Adrenal gland (tissue), 12 donors: ENCODE measurements around the gene CDH4. TPM values are rescaled to one million over a fixed set of nuclear protein-coding genes. Genes with fewer than 3 reads are reported as not detected.

ENCODE experiments used
- DNase-seq, 7 donors: peaks; one replicate each; pipeline ENCODE4 v3.0.0-alpha.2; 2019 to 2020
- H3K27ac ChIP-seq, 5 donors: fragments of 200-600 bp; sonication (generic) in 4 of 5; 1 replicate in 3 of 5; 2 replicates in 2 of 5; pipeline versions ENCODE4 v1.5.1 to v1.8.0; 2016 to 2020; ENCODE audit warnings: mild to moderate bottlenecking in 1 of 5
- H3K27me3 ChIP-seq: fragments of 200-600 bp; 2 replicates; pipeline ENCODE4 v1.8.0; 2021
- H3K36me3 ChIP-seq, 2 donors: fragments of 200-600 bp; replicated peaks in 1 of 2; 1 replicate in 1 of 2; 2 replicates in 1 of 2; pipeline versions ENCODE4 v1.5.1 to v1.8.0; 2018 to 2022
- H3K4me1 ChIP-seq, 2 donors: fragments of 200-600 bp; replicated peaks in 1 of 2; 1 replicate in 1 of 2; 2 replicates in 1 of 2; pipeline versions ENCODE4 v1.5.1 to v1.8.0; 2018 to 2021
- H3K4me3 ChIP-seq, 4 donors: fragments of 200-600 bp; sonication (generic) in 3 of 4; one replicate each; pipeline ENCODE4 v1.5.1; 2016 to 2018
- H3K9me3 ChIP-seq, 3 donors: fragments of 200-600 bp; sonication (generic) in 1 of 3; replicated peaks in 1 of 3; 1 replicate in 2 of 3; 2 replicates in 1 of 3; pipeline versions ENCODE4 v1.5.1 to v1.8.0; 2016 to 2021
- POLR2A ChIP-seq, 2 donors: fragments of 450-650 bp; IDR thresholded peaks; one replicate each; pipeline ENCODE4 v1.6.1; 2017; ENCODE audit warnings: antibody characterized with exemption in 2 of 2, mild to moderate bottlenecking in 2 of 2, moderate library complexity in 1 of 2
- WGBS, 4 donors: extraction: QIAGEN DNeasy Blood & Tissue Kit in 2 of 4; methylation state at CpG; one replicate each; pipeline versions ENCODE4 v1.1.5 to v1.1.7; 2013 to 2017; 5-methylcytosine and 5-hydroxymethylcytosine counted together
- intact Hi-C, 2 donors: fragments of 100-400 bp; cut with DNase I; formaldehyde crosslinking; loops; one replicate each; pipeline versions ENCODE4 v1.14.1 to v1.15.0; 2022 to 2023
- polyA plus RNA-seq, 3 donors: library from polyadenylated mRNA; stranded (reverse); fragments of 200-250 nt in 2 of 3; fragments of 350-450 nt in 1 of 3; fragmentation: Illumina TruSeq in 1 of 3; extraction: RNeasy Lipid Tissue Mini Kit (QIAGEN cat#74804) in 1 of 3; gene quantifications; one replicate each; pipeline ENCODE4 v1.2.3, GENCODE V29; 2013 to 2014
- total RNA-seq, 9 donors: library from RNA; depleted of rRNA in 4 of 9; stranded (reverse); fragments of >200 nt in 4 of 9; fragments of 120-200 nt in 1 of 9; fragmentation: NEBNext Ultra II Directional in 1 of 9; extraction: Animal tissue kit (Norgen Biotek cat#: 25700) in 1 of 9; gene quantifications; one replicate each; pipeline versions ENCODE4 v1.1.0 to v1.2.4, GENCODE V29; 2013 to 2023
- TF ChIP-seq, protein P1 (sequence below), 6 experiments: fragments of 450-650 bp in 4 of 6; fragments of 200-600 bp in 2 of 6; sonication (generic) in 1 of 6; IDR thresholded peaks; 1 replicate in 5 of 6; 2 replicates in 1 of 6; pipeline versions ENCODE4 v1.5.1 to v1.8.0; 2016 to 2021; ENCODE audit warnings: antibody characterized with exemption in 6 of 6, mild to moderate bottlenecking in 2 of 6, moderate library complexity in 1 of 6
- donor health status: healthy with polysubstance abuse.
- donor health status: Bipolar disorder and iron deficiency.
- donor health status: DM: yes; HTN: yes; CAD: no.
- donor health status: DM: no; HTN: no; CAD: no.
- donor health status: DM: no; HTN: no; CAD: no.
- donor health status: DM: yes; HTN: yes; CAD: no.

CDH4 gene
- total and polyA plus RNA-seq, 12 donors: 0.08 to 0.53 (median 0.20) TPM; not detected in 3

DNA sequence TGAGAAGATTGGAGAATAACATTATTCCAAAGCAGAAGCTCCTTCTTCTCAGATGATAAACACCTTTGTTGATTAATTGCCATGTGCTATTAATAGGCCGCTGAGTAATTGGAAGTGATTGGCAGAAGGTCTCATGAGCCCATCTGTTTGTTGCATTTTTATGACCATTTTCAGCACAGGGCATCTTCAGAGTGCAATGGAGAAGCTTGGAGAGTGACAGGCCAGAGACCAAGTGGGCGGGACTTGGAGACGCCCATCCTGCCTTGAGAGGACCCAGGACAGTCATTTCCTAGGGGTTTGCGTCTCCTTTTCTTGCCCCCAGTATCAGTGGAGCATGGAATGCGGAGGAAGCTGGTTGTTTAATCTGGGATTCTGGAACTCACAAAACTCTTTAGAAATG is 89.5 kb downstream of the CDH4 start:
- Histone ChIP-seq H3K4me3 (no peak overlapping the region), H3K9me3 (no peaks in the 10 kb centered on the region), H3K4me1 (no peaks in the 10 kb centered on the region), H3K27me3 (peaks cover 6% of the 10 kb centered on the region), H3K36me3 (no peaks in the 10 kb centered on the region), H3K27ac (no peak overlapping the region)
- intact Hi-C loops: no loop called here
- no peak for DNase-seq
- 63 to 88% (median 80%) methylated on average over 5 of the region's 5 CpGs for WGBS, 4 donors
- TF ChIP-seq POLR2A (IDR thresholded peaks at IDR 0.05): no peak
- TF ChIP-seq, protein P1, sequence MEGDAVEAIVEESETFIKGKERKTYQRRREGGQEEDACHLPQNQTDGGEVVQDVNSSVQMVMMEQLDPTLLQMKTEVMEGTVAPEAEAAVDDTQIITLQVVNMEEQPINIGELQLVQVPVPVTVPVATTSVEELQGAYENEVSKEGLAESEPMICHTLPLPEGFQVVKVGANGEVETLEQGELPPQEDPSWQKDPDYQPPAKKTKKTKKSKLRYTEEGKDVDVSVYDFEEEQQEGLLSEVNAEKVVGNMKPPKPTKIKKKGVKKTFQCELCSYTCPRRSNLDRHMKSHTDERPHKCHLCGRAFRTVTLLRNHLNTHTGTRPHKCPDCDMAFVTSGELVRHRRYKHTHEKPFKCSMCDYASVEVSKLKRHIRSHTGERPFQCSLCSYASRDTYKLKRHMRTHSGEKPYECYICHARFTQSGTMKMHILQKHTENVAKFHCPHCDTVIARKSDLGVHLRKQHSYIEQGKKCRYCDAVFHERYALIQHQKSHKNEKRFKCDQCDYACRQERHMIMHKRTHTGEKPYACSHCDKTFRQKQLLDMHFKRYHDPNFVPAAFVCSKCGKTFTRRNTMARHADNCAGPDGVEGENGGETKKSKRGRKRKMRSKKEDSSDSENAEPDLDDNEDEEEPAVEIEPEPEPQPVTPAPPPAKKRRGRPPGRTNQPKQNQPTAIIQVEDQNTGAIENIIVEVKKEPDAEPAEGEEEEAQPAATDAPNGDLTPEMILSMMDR (IDR thresholded peaks at IDR 0.05): no peak

DNA sequence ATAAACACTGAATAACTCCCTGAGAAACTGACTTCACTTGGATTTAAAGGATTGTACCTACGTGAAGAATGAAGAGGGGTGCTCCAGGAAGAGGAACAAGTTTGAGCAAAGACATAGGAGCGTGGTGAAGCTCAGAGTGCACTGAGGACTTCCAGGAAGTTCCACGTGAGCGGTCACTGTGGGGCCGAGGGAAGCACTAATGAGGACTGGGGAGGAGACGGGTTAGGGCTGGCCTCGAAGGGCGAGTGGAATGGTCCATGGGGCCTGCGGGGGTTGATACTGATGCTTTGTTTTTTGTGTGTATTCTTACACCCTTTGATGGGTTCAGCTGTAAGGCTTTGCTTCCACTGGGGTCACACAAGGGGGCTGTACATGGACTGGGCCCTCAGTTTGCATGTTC is 91.9 kb downstream of the CDH4 start:
- WGBS, 4 donors: 65 to 85% (median 80%) methylated on average over 9 of the region's 9 CpGs

DNA sequence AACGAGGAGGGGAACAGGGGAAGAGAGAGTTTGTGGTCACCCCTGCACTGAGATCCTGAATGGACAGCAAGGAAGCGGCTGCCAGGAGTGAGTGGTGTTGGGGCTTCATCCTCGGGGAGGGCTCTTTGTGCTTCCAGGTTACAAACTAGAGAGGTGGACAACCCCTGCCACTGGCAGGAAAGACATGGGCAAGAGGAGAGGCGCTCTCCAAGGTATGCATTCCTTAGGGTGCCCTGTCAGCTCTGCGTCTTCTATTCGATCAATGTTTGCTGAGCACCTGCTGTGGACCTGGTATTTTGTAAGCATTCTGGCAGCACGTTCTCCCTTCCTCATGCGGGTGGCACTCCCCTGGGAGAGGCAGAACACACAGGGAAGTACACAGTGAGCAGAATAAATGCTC is 93.6 kb downstream of the CDH4 start:
- H3K4me1 ChIP-seq: no peaks in the 10 kb centered on the region
- H3K27ac ChIP-seq: no peak overlapping the region
- intact Hi-C loops: no loop called here
- no peaks in the 10 kb centered on the region for H3K36me3 ChIP-seq
- DNase-seq: no peak
- TF ChIP-seq, protein P1 (IDR thresholded peaks at IDR 0.05): no peak
- peaks cover 6% of the 10 kb centered on the region for H3K27me3 ChIP-seq
- no peak overlapping the region for H3K4me3 ChIP-seq
- WGBS, 4 donors: 58 to 74% (median 60%) methylated on average over 5 to 8 of the region's 8 CpGs
- H3K9me3 ChIP-seq: no peaks in the 10 kb centered on the region

More for the DNA sequence above, 91.9 kb downstream of the CDH4 start:
- Histone ChIP-seq H3K36me3 (no peaks in the 10 kb centered on the region), H3K27ac (no peak overlapping the region), H3K4me3 (no peak overlapping the region), H3K9me3 (no peaks in the 10 kb centered on the region), H3K4me1 (no peaks in the 10 kb centered on the region), H3K27me3 (peaks cover 6% of the 10 kb centered on the region)
- DNase-seq: no peak
- intact Hi-C loops: no loop called here
- TF ChIP-seq POLR2A (IDR thresholded peaks at IDR 0.05): no peak
- TF ChIP-seq, protein P1 (IDR thresholded peaks at IDR 0.05): no peak

DNA sequence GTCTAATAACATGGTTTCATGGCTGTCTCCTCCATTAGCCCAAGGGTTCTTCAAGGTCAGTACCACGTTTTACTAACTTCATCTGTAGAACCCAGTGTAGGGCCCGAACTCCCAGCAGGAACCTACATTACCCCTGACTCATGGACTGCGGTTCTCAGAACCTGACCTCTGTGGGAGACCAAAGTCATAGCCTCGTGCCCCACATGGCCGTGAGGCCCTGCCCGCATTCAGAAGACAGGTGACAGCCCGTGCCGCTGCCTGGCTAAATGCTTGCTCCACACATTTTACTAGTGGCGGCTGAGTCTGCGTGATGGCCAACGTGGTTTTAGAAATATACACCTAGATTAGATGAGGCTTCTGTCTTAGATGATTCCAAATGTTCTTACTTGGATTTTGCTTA is 94.9 kb downstream of the CDH4 start:
- Histone ChIP-seq H3K4me1 (no peaks in the 10 kb centered on the region), H3K27me3 (peaks cover 6% of the 10 kb centered on the region), H3K4me3 (no peak overlapping the region), H3K9me3 (no peaks in the 10 kb centered on the region), H3K27ac (no peak overlapping the region), H3K36me3 (no peaks in the 10 kb centered on the region)
- DNase-seq: no peak
- intact Hi-C loops: no loop called here
- WGBS, 4 donors: 76 to 90% (median 85%) methylated on average over 8 to 11 of the region's 11 CpGs
- TF ChIP-seq, protein P1 (IDR thresholded peaks at IDR 0.05): no peak
- no peak for TF ChIP-seq POLR2A (IDR thresholded peaks at IDR 0.05)
